ENCODE measurements around the gene BHLHE40.

GRCh38 chr3:5026046-5026362, 46.8 kb downstream of the BHLHE40 start:
- no peak for TF ChIP-seq CTCF (IDR thresholded peaks at IDR 0.05; ENCODE audit: insufficient read depth, low read length, poor library complexity, severe bottlenecking)
- no peak for TF ChIP-seq EZH2phosphoT487 (conservative IDR thresholded peaks at IDR 0.05; ENCODE audit: low read length)
